GM21528 (cell line): ENCODE data around the gene POLA2.
"Not testable (repeated sequence)": the region's sequence is repeated elsewhere in the genome, so short reads cannot be mapped to it uniquely, and the experiment has no call there.

Source experiments
- ATAC-seq: cut with Tn5 transposase; IDR thresholded peaks from one replicate; pipeline ENCODE4 v1.9.1; 2021; ENCODE audit warnings: mild to moderate bottlenecking, moderate library complexity; ENCODE audit not compliant: unreplicated experiment, low FRiP score

POLA2 gene

GRCh38 chr11:65325435-65325834 lies 63.7 kb downstream of the POLA2 start:
- ATAC-seq = no peak

- no peak for ATAC-seq
These were observed 65.3 kb downstream of the POLA2 start for GRCh38 chr11:65327021-65327420.

DNA sequence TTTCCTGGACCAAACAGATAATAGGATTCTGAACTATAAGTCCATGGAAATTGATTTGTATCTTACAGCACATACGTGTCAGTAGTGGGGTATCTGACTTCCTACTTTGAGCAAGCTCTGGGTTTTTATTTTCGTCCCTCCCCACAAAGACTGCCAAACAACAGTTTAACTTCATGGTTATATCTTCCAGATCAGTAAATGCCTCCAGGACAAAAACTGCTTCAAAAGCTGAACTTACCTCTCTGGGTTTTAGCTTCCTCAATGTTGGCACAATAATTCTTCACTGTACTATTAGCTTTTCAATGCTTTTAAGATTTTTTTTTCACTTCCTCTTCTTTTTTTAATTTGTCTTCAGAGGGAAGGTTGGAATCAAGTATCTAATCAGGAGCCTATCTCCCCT lies 67.7 kb downstream of the POLA2 start:
- ATAC-seq = no peak

DNA sequence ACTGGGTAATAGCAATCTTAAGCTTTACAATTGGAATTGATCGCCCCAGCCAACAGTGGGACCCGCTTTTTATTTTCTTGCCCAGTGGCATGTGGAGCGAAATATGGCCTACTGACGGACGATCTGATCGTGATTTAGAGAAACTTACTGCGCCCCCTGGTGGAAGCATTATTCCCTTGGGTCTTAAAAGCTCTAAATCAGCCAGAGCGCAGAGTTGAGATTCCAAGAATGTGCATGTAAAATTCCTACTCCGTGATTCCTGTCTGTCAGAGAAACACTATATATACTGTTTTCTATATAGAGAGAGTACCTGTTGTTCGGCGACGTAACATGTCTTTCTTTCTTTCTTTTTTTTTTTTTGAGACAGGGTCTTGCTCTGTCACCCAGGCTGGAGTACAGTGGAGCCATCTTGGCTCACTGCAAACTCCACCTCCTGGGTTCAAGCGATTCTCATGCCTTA lies 68.2 kb downstream of the POLA2 start:
- no peak for ATAC-seq

DNA sequence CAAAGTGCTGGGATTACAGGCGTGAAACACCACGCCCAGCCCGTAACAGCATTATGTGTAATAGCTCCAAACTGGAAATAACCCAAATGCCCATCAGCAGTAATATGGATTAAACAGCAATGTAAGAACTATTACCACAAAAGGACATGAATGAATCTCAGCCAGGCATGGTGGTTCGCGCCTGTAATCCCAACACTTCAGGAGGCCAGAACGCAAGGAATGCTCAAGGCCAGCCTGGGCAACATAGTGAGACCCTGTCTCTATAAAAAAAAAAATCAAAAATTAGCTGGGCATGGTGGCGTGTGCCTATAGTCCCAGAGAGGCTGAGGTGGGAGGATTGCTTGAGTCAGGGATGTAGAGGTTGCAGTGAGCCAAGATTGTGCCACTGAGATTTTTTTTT lies 68.8 kb downstream of the POLA2 start:
- ATAC-seq = no peak

DNA sequence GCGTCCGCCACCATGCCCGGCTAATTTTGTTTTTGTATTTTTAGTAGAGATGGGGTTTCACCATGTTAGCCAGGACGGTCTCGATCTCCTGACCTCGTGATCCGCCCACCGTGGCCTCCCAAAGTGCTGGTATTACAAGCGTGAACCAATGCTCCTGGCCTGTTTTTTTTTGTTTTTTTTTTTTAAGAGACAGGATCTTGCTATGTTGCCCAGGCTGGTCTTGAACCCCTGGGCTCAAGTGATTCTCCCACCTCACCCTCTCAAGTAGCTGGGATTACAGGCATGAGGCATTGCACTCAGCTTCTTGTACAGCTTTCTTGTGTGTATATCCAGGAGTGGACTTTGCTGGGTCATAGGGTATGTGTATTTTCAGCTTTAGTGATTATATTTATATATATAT lies 70.8 kb downstream of the POLA2 start:
- ATAC-seq = not testable (repeated sequence)

DNA sequence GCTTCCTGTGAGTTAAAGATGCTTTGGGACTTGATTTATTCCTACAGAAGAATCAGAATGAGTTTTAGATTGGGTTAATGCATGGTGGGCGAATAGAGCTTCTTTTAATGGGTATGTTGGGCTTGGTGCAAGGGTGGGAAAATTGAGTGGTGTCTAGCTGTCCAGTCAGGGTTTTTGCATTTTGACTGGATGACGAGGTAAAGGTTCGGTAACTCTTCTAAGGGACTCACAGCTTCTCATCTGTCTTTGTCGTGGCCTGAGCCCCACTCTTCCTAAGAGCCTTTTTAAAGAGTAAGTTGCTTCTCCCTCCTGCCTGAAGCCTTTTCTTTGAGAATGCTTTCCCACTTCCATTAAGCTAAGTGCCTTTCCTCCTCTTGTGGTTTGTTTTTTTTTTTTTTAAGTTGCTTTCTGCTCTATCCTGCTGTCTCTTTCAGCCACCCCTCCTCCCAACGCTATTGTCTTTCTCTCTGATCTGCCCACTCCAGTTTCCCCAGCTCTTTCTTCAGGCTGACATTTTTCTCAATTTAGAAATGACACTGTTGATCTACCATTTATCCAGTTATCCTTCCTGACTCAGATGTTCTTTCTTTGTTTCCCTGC lies 73.0 kb downstream of the POLA2 start:
- ATAC-seq = no peak

DNA sequence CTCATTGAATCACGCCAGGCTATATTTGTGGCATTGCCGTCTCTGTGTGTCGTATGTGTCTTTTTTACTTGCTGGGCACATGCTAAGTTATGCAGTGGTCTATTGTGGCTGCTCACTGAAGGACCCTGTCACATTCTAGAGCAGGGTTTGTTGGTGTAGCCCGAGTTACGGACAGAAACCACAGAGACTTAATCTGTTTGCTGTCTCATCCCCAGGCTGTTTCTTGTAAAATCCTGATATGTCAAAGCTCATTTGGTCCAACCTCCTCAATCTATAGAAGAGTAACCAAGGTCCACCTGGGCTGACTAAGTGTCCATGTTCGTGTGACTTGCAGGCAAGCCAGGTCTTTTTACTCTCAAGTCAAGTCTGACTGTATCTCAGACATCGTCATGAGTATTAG lies 76.9 kb downstream of the POLA2 start:
- ATAC-seq = no peak

- no peak for ATAC-seq
These were observed 78.5 kb downstream of the POLA2 start for GRCh38 chr11:65340226-65340625.

DNA sequence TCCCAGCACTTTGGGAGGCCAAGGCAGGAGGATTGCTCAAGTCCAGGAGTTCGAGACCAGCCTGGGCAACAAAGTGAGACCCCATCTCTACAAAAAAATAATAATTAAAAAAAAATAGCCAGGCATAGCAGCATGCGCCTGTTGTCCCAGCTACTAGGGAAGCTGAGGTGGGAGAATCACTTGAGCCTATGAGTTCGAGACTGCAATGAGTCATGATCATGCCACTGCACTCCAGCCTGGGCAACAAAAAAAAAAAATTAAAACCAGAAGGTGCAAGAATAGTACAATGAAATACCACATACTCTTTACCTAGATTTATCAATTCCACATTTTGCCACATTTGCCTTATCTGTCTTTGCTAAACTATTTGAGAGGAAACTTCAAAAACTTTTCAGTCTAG lies 80.1 kb downstream of the POLA2 start:
- no peak for ATAC-seq
